ENCODE data around the gene ENG.
"Not testable (repeated sequence)": the region's sequence is repeated elsewhere in the genome, so short reads cannot be mapped to it uniquely, and the experiment has no call there.

The ENG gene

GRCh38 chr9:127854184-127854806 is at the start of gene ENG:
Gene ENG, minus strand, starts transcription at chr9:127854658. Its CDS starts 303 bp downstream, at chr9:127854355.
- no peak for DNase-seq

- no peak for DNase-seq
These were observed 49.4 kb upstream of the ENG start for GRCh38 chr9:127903557-127904475.

- peak in 1 of 2 experiments; percentile 52 for DNase-seq
These were observed 44.9 kb upstream of the ENG start, which contains the start of gene ST6GALNAC6 for GRCh38 chr9:127899128-127899943. Gene ST6GALNAC6, minus strand, starts transcription at chr9:127899603. Its CDS starts 1,622 bp downstream, at chr9:127897981.

- no peak for DNase-seq
These were observed 44.1 kb upstream of the ENG start for GRCh38 chr9:127898433-127899127.

GRCh38 chr9:127897193-127897692 is 42.8 kb upstream of the ENG start:
- peak in 1 of 2 experiments; percentile 19 for DNase-seq

GRCh38 chr9:127896395-127897192 is 42.1 kb upstream of the ENG start:
- DNase-seq, result no peak

GRCh38 chr9:127895811-127896210 is 41.4 kb upstream of the ENG start:
- DNase-seq, result no peak

- DNase-seq, result no peak
These were observed 38.9 kb upstream of the ENG start for GRCh38 chr9:127893392-127893791.

- no peak for DNase-seq
These were observed 38.4 kb upstream of the ENG start for GRCh38 chr9:127892831-127893230.

- DNase-seq, result no peak
These were observed 35.6 kb upstream of the ENG start for GRCh38 chr9:127890053-127890452.

GRCh38 chr9:127887792-127888191 is 33.3 kb upstream of the ENG start:
- DNase-seq, result no peak

GRCh38 chr9:127886401-127886972 is 32.0 kb upstream of the ENG start:
- no peak for DNase-seq

- DNase-seq, result no peak
These were observed 31.2 kb upstream of the ENG start for GRCh38 chr9:127885508-127886281.

GRCh38 chr9:127884976-127885490 is 30.6 kb upstream of the ENG start:
- no peak for DNase-seq

GRCh38 chr9:127884427-127884911 is 30.0 kb upstream of the ENG start:
- no peak for DNase-seq

- DNase-seq, result no peak
These were observed 29.5 kb upstream of the ENG start for GRCh38 chr9:127883959-127884358.

- DNase-seq, result not testable (repeated sequence)
These were observed 27.3 kb upstream of the ENG start for GRCh38 chr9:127881715-127882114.

GRCh38 chr9:127880143-127880542 is 25.7 kb upstream of the ENG start:
- DNase-seq, result no peak

GRCh38 chr9:127878652-127879390 is 24.4 kb upstream of the ENG start:
- no peak for DNase-seq

All from NCI-H526 (cell line).